Adrenal gland (tissue), 5 donors: ENCODE results near the gene COL4A5.

Source experiments
- CTCF ChIP-seq, 6 experiments: fragments of 450-650 bp in 4 of 6; fragments of 200-600 bp in 2 of 6; sonication (generic) in 1 of 6; IDR thresholded peaks; 1 replicate in 5 of 6; 2 replicates in 1 of 6; pipeline versions ENCODE4 v1.5.1 to v1.8.0; 2016 to 2021; ENCODE audit warnings: antibody characterized with exemption in 6 of 6, mild to moderate bottlenecking in 2 of 6, moderate library complexity in 1 of 6
- POLR2A ChIP-seq, 2 donors: fragments of 450-650 bp; IDR thresholded peaks; one replicate each; pipeline ENCODE4 v1.6.1; 2017; ENCODE audit warnings: antibody characterized with exemption in 2 of 2, mild to moderate bottlenecking in 2 of 2, moderate library complexity in 1 of 2
- donor health status: DM: no; HTN: no; CAD: no.

GRCh38 chrX:108666101-108666500, 226.5 kb downstream of the COL4A5 start:
- TF ChIP-seq POLR2A (IDR thresholded peaks at IDR 0.05) (no peak), CTCF (IDR thresholded peaks at IDR 0.05) (no peak)
